ENCODE results near the gene NFKB2.
A peak's percentile ranks its signal among the peaks of the same experiment; 100 is the strongest.

Gene NFKB2

GRCh38 chr10:102405108-102405571 lies 9.6 kb downstream of the NFKB2 start:
- no peak for DNase-seq (ENCODE audit: low read depth, low spot score)
- Histone ChIP-seq H3K36me3 (ENCODE audit: insufficient read depth, insufficient read length, low read length) (peaks cover 41% of the 10 kb centered on the region), H3K4me3 (ENCODE audit: insufficient read length, low read depth) (no peak overlapping the region), H3K9me3 (ENCODE audit: insufficient read depth, low read length) (no peaks in the 10 kb centered on the region), H3K27me3 (ENCODE audit: insufficient read depth, insufficient read length) (peaks cover 28% of the 10 kb centered on the region), H3K9ac (ENCODE audit: insufficient read length, low read depth) (no peak overlapping the region), H3K4me1 (ENCODE audit: insufficient read depth, insufficient read length) (peaks cover 25% of the 10 kb centered on the region)
- TF ChIP-seq YY1 (IDR thresholded peaks at IDR 0.05; ENCODE audit: insufficient read depth, insufficient read length) (no peak), SUZ12 (IDR thresholded peaks at IDR 0.05; ENCODE audit: extremely low read depth, insufficient read depth, insufficient read length) (no peak), ZNF274 (IDR thresholded peaks at IDR 0.05; ENCODE audit: low read depth, low read length) (no peak)

GRCh38 chr10:102405632-102406031 lies 10.1 kb downstream of the NFKB2 start:
- H3K4me1 ChIP-seq (ENCODE audit: insufficient read depth, insufficient read length) = peaks cover 22% of the 10 kb centered on the region

GRCh38 chr10:102406815-102407214 lies 11.3 kb downstream of the NFKB2 start:
- Histone ChIP-seq H3K9ac (ENCODE audit: insufficient read length, low read depth) (no peak overlapping the region), H3K4me3 (ENCODE audit: insufficient read length, low read depth) (no peak overlapping the region), H3K4me1 (ENCODE audit: insufficient read depth, insufficient read length) (peaks cover 18% of the 10 kb centered on the region), H3K36me3 (ENCODE audit: insufficient read depth, insufficient read length, low read length) (peaks cover 25% of the 10 kb centered on the region), H3K9me3 (ENCODE audit: insufficient read depth, low read length) (no peaks in the 10 kb centered on the region), H3K27me3 (ENCODE audit: insufficient read depth, insufficient read length) (peaks cover 45% of the 10 kb centered on the region)
- no peak for DNase-seq (ENCODE audit: low read depth, low spot score)
- TF ChIP-seq YY1 (IDR thresholded peaks at IDR 0.05; ENCODE audit: insufficient read depth, insufficient read length) = no peak
- TF ChIP-seq SUZ12 (IDR thresholded peaks at IDR 0.05; ENCODE audit: extremely low read depth, insufficient read depth, insufficient read length) = no peak
- TF ChIP-seq ZNF274 (IDR thresholded peaks at IDR 0.05; ENCODE audit: low read depth, low read length) = no peak

More at GRCh38 chr10:102405632-102406031, 10.1 kb downstream of the NFKB2 start:
- no peak overlapping the region for H3K4me3 ChIP-seq (ENCODE audit: insufficient read length, low read depth)
- DNase-seq (ENCODE audit: low read depth, low spot score) = no peak
- TF ChIP-seq ZNF274 (IDR thresholded peaks at IDR 0.05; ENCODE audit: low read depth, low read length) (no peak), SUZ12 (IDR thresholded peaks at IDR 0.05; ENCODE audit: extremely low read depth, insufficient read depth, insufficient read length) (no peak), YY1 (IDR thresholded peaks at IDR 0.05; ENCODE audit: insufficient read depth, insufficient read length) (no peak)
- peaks cover 37% of the 10 kb centered on the region for H3K36me3 ChIP-seq (ENCODE audit: insufficient read depth, insufficient read length, low read length)
- H3K9ac ChIP-seq (ENCODE audit: insufficient read length, low read depth) = no peak overlapping the region
- peaks cover 33% of the 10 kb centered on the region for H3K27me3 ChIP-seq (ENCODE audit: insufficient read depth, insufficient read length)
- H3K9me3 ChIP-seq (ENCODE audit: insufficient read depth, low read length) = no peaks in the 10 kb centered on the region

- Histone ChIP-seq H3K36me3 (ENCODE audit: insufficient read depth, insufficient read length, low read length) (peaks cover 19% of the 10 kb centered on the region), H3K9ac (ENCODE audit: insufficient read length, low read depth) (no peak overlapping the region), H3K9me3 (ENCODE audit: insufficient read depth, low read length) (no peaks in the 10 kb centered on the region), H3K4me3 (ENCODE audit: insufficient read length, low read depth) (no peak overlapping the region), H3K4me1 (ENCODE audit: insufficient read depth, insufficient read length) (peaks cover 16% of the 10 kb centered on the region), H3K27me3 (ENCODE audit: insufficient read depth, insufficient read length) (peaks cover 48% of the 10 kb centered on the region)
- no peak for DNase-seq (ENCODE audit: low read depth, low spot score)
- TF ChIP-seq ZNF274 (IDR thresholded peaks at IDR 0.05; ENCODE audit: low read depth, low read length) (no peak), SUZ12 (IDR thresholded peaks at IDR 0.05; ENCODE audit: extremely low read depth, insufficient read depth, insufficient read length) (no peak), YY1 (IDR thresholded peaks at IDR 0.05; ENCODE audit: insufficient read depth, insufficient read length) (no peak)
These were observed 12.1 kb downstream of the NFKB2 start for GRCh38 chr10:102407425-102408130.

GRCh38 chr10:102408131-102408727 lies 12.7 kb downstream of the NFKB2 start:
- Histone ChIP-seq H3K4me3 (ENCODE audit: insufficient read length, low read depth) (peak overlapping the region; percentile 11), H3K9me3 (ENCODE audit: insufficient read depth, low read length) (no peaks in the 10 kb centered on the region), H3K4me1 (ENCODE audit: insufficient read depth, insufficient read length) (peaks cover 18% of the 10 kb centered on the region), H3K9ac (ENCODE audit: insufficient read length, low read depth) (peak overlapping the region; percentile 61), H3K36me3 (ENCODE audit: insufficient read depth, insufficient read length, low read length) (peaks cover 13% of the 10 kb centered on the region), H3K27me3 (ENCODE audit: insufficient read depth, insufficient read length) (peaks cover 51% of the 10 kb centered on the region)
- TF ChIP-seq SUZ12 (IDR thresholded peaks at IDR 0.05; ENCODE audit: extremely low read depth, insufficient read depth, insufficient read length) = no peak
- no peak for TF ChIP-seq YY1 (IDR thresholded peaks at IDR 0.05; ENCODE audit: insufficient read depth, insufficient read length)
- TF ChIP-seq ZNF274 (IDR thresholded peaks at IDR 0.05; ENCODE audit: low read depth, low read length) = no peak
- DNase-seq (ENCODE audit: low read depth, low spot score) = no peak

- peak overlapping the region; percentile 40 for H3K4me3 ChIP-seq (ENCODE audit: insufficient read length, low read depth)
- H3K9ac ChIP-seq (ENCODE audit: insufficient read length, low read depth) = peak overlapping the region; percentile 67
- DNase-seq (ENCODE audit: low read depth, low spot score) = no peak
- H3K36me3 ChIP-seq (ENCODE audit: insufficient read depth, insufficient read length, low read length) = peaks cover 7% of the 10 kb centered on the region
- no peak for TF ChIP-seq SUZ12 (IDR thresholded peaks at IDR 0.05; ENCODE audit: extremely low read depth, insufficient read depth, insufficient read length)
- TF ChIP-seq ZNF274 (IDR thresholded peaks at IDR 0.05; ENCODE audit: low read depth, low read length) = no peak
- TF ChIP-seq YY1 (IDR thresholded peaks at IDR 0.05; ENCODE audit: insufficient read depth, insufficient read length) = no peak
- no peaks in the 10 kb centered on the region for H3K9me3 ChIP-seq (ENCODE audit: insufficient read depth, low read length)
- H3K4me1 ChIP-seq (ENCODE audit: insufficient read depth, insufficient read length) = peaks cover 15% of the 10 kb centered on the region
- peaks cover 51% of the 10 kb centered on the region for H3K27me3 ChIP-seq (ENCODE audit: insufficient read depth, insufficient read length)
These were observed 13.5 kb downstream of the NFKB2 start for GRCh38 chr10:102408728-102409603.
